GM12878 (cell line): ENCODE results near the gene FOXP1. TPM values are rescaled to one million over a fixed set of nuclear protein-coding genes. Genes with fewer than 3 reads are reported as not detected.

Experiments
- ATAC-seq: fragments of 200-7000 bp; cut with Tn5 transposase; 3 replicates; pipeline ENCODE4 v1.9.1; 2020; ENCODE audit warnings: mild to moderate bottlenecking, moderate library complexity
- BruUV-seq: library from RNA; stranded (reverse); fragments of 400-500 nt; replicated peaks from 2 replicates; lab custom pipeline; 2021; lab: Mats Ljungman, UMichigan
- CTCF ChIA-PET: fragments of 300-600 bp; sonication (Branson Sonifier 250); formaldehyde crosslinking; extraction: SDS; loops from one replicate; lab custom pipeline; 2021; ENCODE audit warnings: inconsistent platforms; lab: Yijun Ruan, JAX
- POLR2A ChIA-PET: fragments of 350-600 bp; formaldehyde crosslinking; extraction: SDS; loops from one replicate; lab custom pipeline; 2021; ENCODE audit warnings: inconsistent platforms; lab: Charles Lee
- RAD21 ChIA-PET: fragments of 300-600 bp; sonication (Branson Sonifier 250); formaldehyde crosslinking; loops from one replicate; lab custom pipeline; 2023; ENCODE audit warnings: antibody characterized with exemption; ENCODE audit not compliant: unreplicated experiment; lab: Charles Lee
- SMC1A ChIA-PET: fragments of 300-600 bp; sonication (Branson Sonifier 250); formaldehyde crosslinking; loops from one replicate; lab custom pipeline; 2023; ENCODE audit not compliant: unreplicated experiment, uncharacterized antibody; lab: Charles Lee
- DNase-seq: peaks from one replicate; pipeline ENCODE4 v3.0.0-alpha.2; 2011; ENCODE audit warnings: low read depth, low spot score
- FAIRE-seq: peaks from 3 replicates; lab custom pipeline; 2011; peaks lifted over from hg19 to GRCh38; lab: Jason Lieb, UNC
- H2AFZ ChIP-seq: 2 replicates; pipeline ENCODE4 v1.6.0; 2011; ENCODE audit warnings: low read depth, low read length, control low read depth; ENCODE audit not compliant: control insufficient read depth
- H3K27ac ChIP-seq: 2 replicates; pipeline ENCODE4 v1.5.1; 2011; ENCODE audit warnings: control low read depth; ENCODE audit not compliant: control insufficient read depth, insufficient read depth
- H3K27me3 ChIP-seq, 2 experiments: replicated peaks in 1 of 2; 2 replicates each; pipeline versions ENCODE4 v1.6.0 to v1.6.1; 2011; ENCODE audit warnings: low read length in 1 of 2; ENCODE audit not compliant: control insufficient read depth in 2 of 2, insufficient read depth in 2 of 2
- H3K36me3 ChIP-seq, 2 experiments: 2 replicates each; pipeline ENCODE4 v1.5.1; 2011; ENCODE audit warnings: low read length in 1 of 2; ENCODE audit not compliant: control insufficient read depth in 2 of 2, insufficient read depth in 2 of 2
- H3K4me1 ChIP-seq: 2 replicates; pipeline ENCODE4 v1.6.1; 2011; ENCODE audit warnings: mild to moderate bottlenecking, low read length, moderate library complexity, mixed read lengths; ENCODE audit not compliant: control insufficient read depth, insufficient read depth
- H3K4me2 ChIP-seq: 2 replicates; pipeline ENCODE4 v1.6.0; 2011; ENCODE audit warnings: control low read depth; ENCODE audit not compliant: control insufficient read depth, insufficient read depth
- H3K4me3 ChIP-seq: fragments of 200-600 bp; sonication (generic); 2 replicates; pipeline ENCODE4 v1.5.1; 2016
- H3K79me2 ChIP-seq: 2 replicates; pipeline ENCODE4 v1.6.0; 2011; ENCODE audit warnings: low read length; ENCODE audit not compliant: control insufficient read depth, insufficient read depth
- H3K9ac ChIP-seq: 2 replicates; pipeline ENCODE4 v1.8.0; 2011; ENCODE audit warnings: low read length, control low read depth, mixed read lengths; ENCODE audit not compliant: control insufficient read depth, insufficient read depth
- H3K9me3 ChIP-seq: replicated peaks from 3 replicates; pipeline ENCODE4 v1.5.1; 2011; ENCODE audit warnings: mild to moderate bottlenecking, low read length; ENCODE audit not compliant: control insufficient read depth, insufficient read depth
- H4K20me1 ChIP-seq: 2 replicates; pipeline ENCODE4 v1.6.0; 2011; ENCODE audit not compliant: control insufficient read depth, insufficient read depth
- CREB1 ChIP-seq: IDR thresholded peaks from 2 replicates; pipeline ENCODE4 v1.6.1; 2012; ENCODE audit warnings: low read depth, mild to moderate bottlenecking, inconsistent platforms
- CTCF ChIP-seq, 3 experiments: IDR thresholded peaks in 2 of 3; conservative IDR thresholded peaks in 1 of 3; 2 replicates each; pipeline ENCODE4 v1.5.1; 2011; ENCODE audit warnings: low read depth in 3 of 3, low read length in 3 of 3, mild to moderate bottlenecking in 3 of 3, control low read depth in 2 of 3, moderate library complexity in 2 of 3, inconsistent platforms in 1 of 3, mixed read lengths in 1 of 3; ENCODE audit not compliant: control insufficient read depth in 2 of 3, insufficient read depth in 1 of 3; ENCODE audit errors: extremely low read depth in 1 of 3
- HDAC6 ChIP-seq: fragments of 200-600 bp; sonication (generic); IDR thresholded peaks from one replicate; pipeline ENCODE4 v1.8.0; 2017; ENCODE audit warnings: antibody characterized with exemption; ENCODE audit not compliant: unreplicated experiment
- KDM1A ChIP-seq: fragments of 200-600 bp; sonication (generic); IDR thresholded peaks from 2 replicates; pipeline ENCODE4 v1.6.1; 2016; ENCODE audit warnings: borderline replicate concordance
- LARP7 ChIP-seq: fragments of 450-650 bp; IDR thresholded peaks from 2 replicates; pipeline ENCODE4 v1.6.1; 2017; ENCODE audit warnings: mild to moderate bottlenecking
- MTA2 ChIP-seq: fragments of 450-650 bp; IDR thresholded peaks from 2 replicates; pipeline ENCODE4 v1.6.1; 2016; ENCODE audit warnings: low read depth, mild to moderate bottlenecking, moderate library complexity
- MYB ChIP-seq: fragments of 150-350 bp; IDR thresholded peaks from 2 replicates; pipeline ENCODE4 v1.6.1; 2014; ENCODE audit warnings: mild to moderate bottlenecking, low read depth, low read length, borderline replicate concordance
- NFYB ChIP-seq: IDR thresholded peaks from 2 replicates; pipeline ENCODE4 v1.6.1; 2011; ENCODE audit warnings: low read depth, mild to moderate bottlenecking, low read length, improper control_type of control experiment, moderate library complexity; ENCODE audit not compliant: insufficient read depth
- PAX5 ChIP-seq: IDR thresholded peaks from 2 replicates; pipeline ENCODE4 v1.6.1; 2011; ENCODE audit warnings: low read depth, low read length, borderline replicate concordance
- SIN3A ChIP-seq: IDR thresholded peaks from 2 replicates; pipeline ENCODE4 v1.6.1; 2012; ENCODE audit warnings: low read depth, low read length, improper control_type of control experiment
- SIX5 ChIP-seq: IDR thresholded peaks from 2 replicates; pipeline ENCODE4 v1.6.1; 2011; ENCODE audit warnings: mild to moderate bottlenecking, low read depth, low read length, moderate library complexity; ENCODE audit not compliant: severe bottlenecking
- SUZ12 ChIP-seq: fragments of 200-600 bp; sonication (generic); IDR thresholded peaks from one replicate; pipeline ENCODE4 v1.6.1; 2018; ENCODE audit warnings: antibody characterized with exemption, mild to moderate bottlenecking; ENCODE audit not compliant: unreplicated experiment
- TARDBP ChIP-seq: IDR thresholded peaks from 2 replicates; pipeline ENCODE4 v1.6.1; 2016; ENCODE audit warnings: borderline replicate concordance
- ZNF622 ChIP-seq: fragments of 450-650 bp; IDR thresholded peaks from 2 replicates; pipeline ENCODE4 v1.6.1; 2017; ENCODE audit warnings: mild to moderate bottlenecking, inconsistent platforms
- WGBS: methylation state at CpG from one replicate; pipeline ENCODE4 v1.1.6; 2016; ENCODE audit warnings: low lambda C conversion rate; ENCODE audit not compliant: insufficient replicate concordance, insufficient coverage; ENCODE audit errors: missing lambda C conversion rate; 5-methylcytosine and 5-hydroxymethylcytosine counted together
- in situ Hi-C: fragments of 300-500 bp; cut with MboI; formaldehyde crosslinking; loops from 9 replicates; pipeline ENCODE4 v1.14.3; 2018; ENCODE audit warnings: mixed read lengths
- intact Hi-C: fragments of 100-400 bp; cut with micrococcal nuclease; formaldehyde crosslinking; loops from one replicate; pipeline ENCODE4 v1.14.2; 2022; ENCODE audit not compliant: unreplicated experiment
- polyA plus RNA-seq, 11 experiments: library from polyadenylated mRNA; depleted of rRNA in 4 of 11; unstranded in 6 of 11; stranded (reverse) in 5 of 11; fragments of >200 nt; fragmentation: Nextera tagmentation in 4 of 11; fragmentation: Illumina TruSeq in 1 of 11; extraction: Ambion mirVana in 4 of 11; extraction: Trizol in 1 of 11; gene quantifications; 1 replicate in 1 of 11; 2 replicates in 10 of 11; pipeline versions ENCODE4 v1.2.1 to v1.2.3, GENCODE V29; 2011 to 2016; ENCODE audit warnings: inconsistent platforms in 2 of 11, missing spikeins in 2 of 11, low read depth in 1 of 11
- total RNA-seq, 4 experiments: library from RNA; depleted of rRNA in 3 of 4; stranded (reverse); fragments of >200 nt in 3 of 4; fragmentation: Illumina TruSeq in 1 of 4; extraction: Trizol in 1 of 4; gene quantifications; 2 replicates each; pipeline versions ENCODE4 v1.2.1 to v1.2.3, GENCODE V29; 2013 to 2021
- TF ChIP-seq, protein P1 (sequence below): IDR thresholded peaks from 2 replicates; pipeline ENCODE4 v1.6.1; 2012; ENCODE audit warnings: improper control_type of control experiment, low read depth, low read length; ENCODE audit not compliant: insufficient replicate concordance
- TF ChIP-seq, protein P2 (sequence below): fragments of 150-350 bp; IDR thresholded peaks from 2 replicates; pipeline ENCODE4 v1.6.1; 2014; ENCODE audit warnings: mild to moderate bottlenecking, low read depth, low read length

The FOXP1 gene
- total and polyA plus RNA-seq, 10 of the 15 experiments (the other 5 are each of a cell fraction or from before 2014, with no cell fraction given), result 0.05 to 1.6 (median 0.20) TPM; not detected in 1

- CTCF ChIA-PET, result interaction anchor here (0.6 kb wide), 1 partner anchor 44 kb away, joined by 3 read pairs; no protein-coding TSS in a partner anchor
- H3K4me3 ChIP-seq, result no peak overlapping the region
- FAIRE-seq, result no peak
- TF ChIP-seq SUZ12 (no peak), CREB1 (no peak), PAX5 (no peak), MYB (no peak), NFYB (no peak), HDAC6 (no peak), SIN3A (no peak), KDM1A (no peak), ZNF622 (no peak), CTCF (IDR thresholded peaks at IDR 0.05 in 2 of 3, conservative IDR thresholded peaks at IDR 0.05 in 1 of 3; ENCODE audit: control insufficient read depth in 2 of 3, extremely low read depth in 1 of 3, insufficient read depth in 1 of 3, low read depth in 3 of 3, low read length in 3 of 3) (no peak), LARP7 (no peak), TARDBP (no peak), MTA2 (no peak), SIX5 (no peak)
- TF ChIP-seq, protein P1, sequence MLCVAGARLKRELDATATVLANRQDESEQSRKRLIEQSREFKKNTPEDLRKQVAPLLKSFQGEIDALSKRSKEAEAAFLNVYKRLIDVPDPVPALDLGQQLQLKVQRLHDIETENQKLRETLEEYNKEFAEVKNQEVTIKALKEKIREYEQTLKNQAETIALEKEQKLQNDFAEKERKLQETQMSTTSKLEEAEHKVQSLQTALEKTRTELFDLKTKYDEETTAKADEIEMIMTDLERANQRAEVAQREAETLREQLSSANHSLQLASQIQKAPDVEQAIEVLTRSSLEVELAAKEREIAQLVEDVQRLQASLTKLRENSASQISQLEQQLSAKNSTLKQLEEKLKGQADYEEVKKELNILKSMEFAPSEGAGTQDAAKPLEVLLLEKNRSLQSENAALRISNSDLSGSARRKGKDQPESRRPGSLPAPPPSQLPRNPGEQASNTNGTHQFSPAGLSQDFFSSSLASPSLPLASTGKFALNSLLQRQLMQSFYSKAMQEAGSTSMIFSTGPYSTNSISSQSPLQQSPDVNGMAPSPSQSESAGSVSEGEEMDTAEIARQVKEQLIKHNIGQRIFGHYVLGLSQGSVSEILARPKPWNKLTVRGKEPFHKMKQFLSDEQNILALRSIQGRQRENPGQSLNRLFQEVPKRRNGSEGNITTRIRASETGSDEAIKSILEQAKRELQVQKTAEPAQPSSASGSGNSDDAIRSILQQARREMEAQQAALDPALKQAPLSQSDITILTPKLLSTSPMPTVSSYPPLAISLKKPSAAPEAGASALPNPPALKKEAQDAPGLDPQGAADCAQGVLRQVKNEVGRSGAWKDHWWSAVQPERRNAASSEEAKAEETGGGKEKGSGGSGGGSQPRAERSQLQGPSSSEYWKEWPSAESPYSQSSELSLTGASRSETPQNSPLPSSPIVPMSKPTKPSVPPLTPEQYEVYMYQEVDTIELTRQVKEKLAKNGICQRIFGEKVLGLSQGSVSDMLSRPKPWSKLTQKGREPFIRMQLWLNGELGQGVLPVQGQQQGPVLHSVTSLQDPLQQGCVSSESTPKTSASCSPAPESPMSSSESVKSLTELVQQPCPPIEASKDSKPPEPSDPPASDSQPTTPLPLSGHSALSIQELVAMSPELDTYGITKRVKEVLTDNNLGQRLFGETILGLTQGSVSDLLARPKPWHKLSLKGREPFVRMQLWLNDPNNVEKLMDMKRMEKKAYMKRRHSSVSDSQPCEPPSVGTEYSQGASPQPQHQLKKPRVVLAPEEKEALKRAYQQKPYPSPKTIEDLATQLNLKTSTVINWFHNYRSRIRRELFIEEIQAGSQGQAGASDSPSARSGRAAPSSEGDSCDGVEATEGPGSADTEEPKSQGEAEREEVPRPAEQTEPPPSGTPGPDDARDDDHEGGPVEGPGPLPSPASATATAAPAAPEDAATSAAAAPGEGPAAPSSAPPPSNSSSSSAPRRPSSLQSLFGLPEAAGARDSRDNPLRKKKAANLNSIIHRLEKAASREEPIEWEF, result no peak
- TF ChIP-seq, protein P2, sequence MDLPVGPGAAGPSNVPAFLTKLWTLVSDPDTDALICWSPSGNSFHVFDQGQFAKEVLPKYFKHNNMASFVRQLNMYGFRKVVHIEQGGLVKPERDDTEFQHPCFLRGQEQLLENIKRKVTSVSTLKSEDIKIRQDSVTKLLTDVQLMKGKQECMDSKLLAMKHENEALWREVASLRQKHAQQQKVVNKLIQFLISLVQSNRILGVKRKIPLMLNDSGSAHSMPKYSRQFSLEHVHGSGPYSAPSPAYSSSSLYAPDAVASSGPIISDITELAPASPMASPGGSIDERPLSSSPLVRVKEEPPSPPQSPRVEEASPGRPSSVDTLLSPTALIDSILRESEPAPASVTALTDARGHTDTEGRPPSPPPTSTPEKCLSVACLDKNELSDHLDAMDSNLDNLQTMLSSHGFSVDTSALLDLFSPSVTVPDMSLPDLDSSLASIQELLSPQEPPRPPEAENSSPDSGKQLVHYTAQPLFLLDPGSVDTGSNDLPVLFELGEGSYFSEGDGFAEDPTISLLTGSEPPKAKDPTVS, result no peak
- H3K36me3 ChIP-seq, result no peaks in the 10 kb centered on the region
- DNase-seq, result no peak
- no peak overlapping the region for H3K27ac ChIP-seq
- 21% methylated on average over 4 of the region's 4 CpGs for WGBS
- intact Hi-C loops, result no loop called here
- no peak overlapping the region for H2AFZ ChIP-seq
- no peaks in the 10 kb centered on the region for H3K4me1 ChIP-seq
- SMC1A ChIA-PET, result interaction anchor here (0.6 to 0.9 kb wide), 2 partner anchors 10 to 60 kb away, joined by 3 read pairs; no protein-coding TSS in a partner anchor
- no peaks in the 10 kb centered on the region for H3K9me3 ChIP-seq
- RAD21 ChIA-PET, result no interaction called here
- H3K27me3 ChIP-seq, result no peaks in the 10 kb centered on the region; a peak in 1 of 4 replicates
- ATAC-seq, result peak; percentile 67
- no peaks in the 10 kb centered on the region for H4K20me1 ChIP-seq
- H3K79me2 ChIP-seq, result no peaks in the 10 kb centered on the region
- H3K9ac ChIP-seq, result no peak overlapping the region
- BruUV-seq, result no TSS peak
- H3K4me2 ChIP-seq, result no peak overlapping the region
- POLR2A ChIA-PET, result no interaction called here
- in situ Hi-C loops, result no loop called here
These were observed 34.7 kb downstream of the FOXP1 start for GRCh38 chr3:71548705-71549384.
